Stimulated activated CD8-positive, alpha-beta memory T cell treated with anti-CD3 and anti-CD28 coated beads, Interleukin-4, amount 100 ng/mL, for 4 hours (primary cell): Measurements from ENCODE around the gene SORCS1.

Source experiments
- DNase-seq, 2 donors: peaks; one replicate each; pipeline ENCODE4 v3.0.0-alpha.2; 2020; ENCODE audit warnings: low read depth in 2 of 2, low spot score in 1 of 2

The SORCS1 gene

DNA sequence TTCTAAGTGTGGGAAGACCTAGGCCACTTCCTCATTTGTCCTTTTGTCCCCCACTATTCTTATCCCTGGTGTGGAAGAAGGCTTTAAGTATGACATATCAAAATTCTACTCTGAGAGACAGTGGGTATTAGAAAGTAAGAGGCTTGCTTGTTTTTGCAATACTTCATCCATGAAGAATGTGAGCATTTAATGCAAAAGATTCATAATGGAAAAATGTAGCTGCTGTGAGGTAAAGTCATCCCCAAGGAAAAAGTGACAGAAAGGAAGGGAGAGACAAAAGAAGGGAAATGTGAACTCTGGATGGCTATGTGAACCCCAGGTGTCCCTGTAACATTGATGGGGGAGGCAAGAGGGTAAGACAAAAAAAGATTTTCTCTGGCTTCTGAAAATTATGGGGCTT lies 607.5 kb downstream of the SORCS1 start:
- no peak for DNase-seq

DNA sequence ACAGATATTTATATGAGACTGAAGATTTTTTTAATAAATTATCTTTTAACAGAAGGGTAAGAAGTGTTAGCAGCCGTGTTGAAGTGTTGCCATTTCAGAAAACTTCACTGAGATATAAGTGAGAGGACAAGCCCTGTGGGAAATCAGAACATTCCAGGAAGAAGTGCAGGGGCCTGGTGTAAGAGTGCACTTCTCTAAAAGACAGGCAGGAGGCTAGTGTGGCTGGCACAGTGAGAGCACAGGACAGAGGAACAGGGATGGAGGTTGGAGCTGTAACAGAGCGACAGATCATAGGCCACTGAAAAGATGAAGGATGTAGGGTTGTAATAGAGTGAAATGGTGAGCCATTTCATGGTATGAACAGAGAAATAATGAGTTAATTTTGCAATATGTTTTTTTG lies 608.9 kb downstream of the SORCS1 start:
- no peak for DNase-seq

DNA sequence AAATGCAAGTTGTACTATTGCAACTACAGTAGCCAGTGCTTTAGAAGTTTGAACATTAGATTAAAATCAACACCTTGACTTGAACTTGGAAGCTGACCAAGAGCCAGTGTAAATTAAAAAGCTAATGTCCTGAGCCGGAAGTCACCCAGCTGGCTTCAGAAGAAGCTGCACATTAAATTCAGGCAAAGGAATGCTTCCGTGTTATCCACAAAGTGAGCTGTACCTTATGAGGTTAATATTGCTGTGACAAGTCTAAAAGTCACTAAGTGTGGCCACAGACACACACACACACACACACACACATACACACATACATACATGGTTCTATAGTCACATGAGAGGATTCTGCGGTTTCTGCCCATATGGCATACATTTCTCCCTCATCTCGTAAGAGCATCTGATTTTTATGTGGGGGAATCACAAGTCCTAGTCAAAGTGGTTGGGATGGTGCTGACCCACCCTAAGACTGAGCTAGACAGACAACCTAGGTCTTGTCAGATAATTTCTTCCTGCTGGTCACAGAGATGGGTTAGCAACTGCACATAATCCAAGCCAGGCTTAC lies 612.9 kb downstream of the SORCS1 start:
- DNase-seq: no peak

DNA sequence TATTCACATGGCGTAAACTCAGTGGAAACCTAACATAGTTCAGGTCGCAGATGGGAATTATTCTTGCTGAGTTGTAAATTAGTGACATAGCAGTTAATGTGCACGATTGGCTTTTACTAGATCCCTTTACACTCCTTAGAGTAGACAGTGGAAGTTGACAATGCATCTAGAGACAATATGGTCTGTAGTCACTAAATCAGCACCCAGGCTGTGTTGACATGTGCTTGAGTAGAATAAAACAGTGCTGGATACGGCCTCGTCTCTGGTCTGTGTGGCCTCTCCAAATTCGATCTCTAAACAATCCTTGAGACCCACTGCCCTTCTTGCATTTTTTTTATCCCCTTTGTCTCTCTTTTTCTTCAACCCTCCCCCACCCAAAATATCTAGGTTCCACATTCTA lies 615.7 kb downstream of the SORCS1 start:
- DNase-seq: no peak

DNA sequence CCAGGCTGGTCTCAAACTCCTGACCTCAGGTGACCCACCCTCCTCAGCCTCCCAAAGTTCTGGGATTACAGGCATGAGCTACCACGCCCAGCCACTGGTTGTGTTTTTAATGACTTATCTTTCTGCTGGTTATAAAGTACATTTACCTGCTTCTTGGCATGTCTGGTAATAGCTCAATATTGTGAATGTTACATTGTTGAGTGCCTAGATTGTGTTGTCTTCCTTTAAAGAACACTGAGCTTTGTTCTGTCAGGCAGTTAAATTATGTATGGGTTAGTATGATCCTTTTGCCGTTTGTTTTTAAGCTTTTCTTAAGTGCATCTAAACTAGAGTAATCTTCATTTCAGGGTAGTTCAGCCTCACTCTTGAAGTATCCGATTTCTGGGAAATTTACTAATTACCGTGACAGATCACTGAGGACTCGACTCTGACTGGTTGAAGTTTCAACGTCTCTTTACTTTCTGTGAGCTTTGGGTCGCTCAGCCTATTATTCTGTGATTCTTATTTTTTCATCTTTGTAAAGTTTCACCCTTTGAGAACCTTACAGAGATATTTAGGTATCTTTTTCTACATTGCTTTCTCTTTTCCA lies 617.4 kb downstream of the SORCS1 start:
- no peak for DNase-seq

DNA sequence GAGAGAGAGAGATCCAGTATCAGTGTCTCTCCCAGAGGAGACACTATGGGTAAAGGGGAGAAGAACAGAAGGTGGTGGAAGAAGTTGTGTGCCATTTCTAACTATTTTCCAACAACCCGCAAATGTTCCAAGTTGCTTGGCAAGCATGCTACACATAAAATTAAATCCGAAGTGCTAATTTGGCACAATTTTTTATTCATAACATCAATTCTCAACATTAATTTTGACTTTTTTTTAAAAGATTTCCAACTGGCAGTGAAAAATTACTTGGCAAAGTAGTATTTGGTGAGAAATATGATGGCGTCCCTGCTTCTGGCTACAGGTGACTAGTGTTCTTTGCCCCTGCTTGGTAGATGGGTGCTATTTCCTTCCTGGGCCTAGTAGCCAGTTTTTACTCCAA lies 622.0 kb downstream of the SORCS1 start:
- no peak for DNase-seq

DNA sequence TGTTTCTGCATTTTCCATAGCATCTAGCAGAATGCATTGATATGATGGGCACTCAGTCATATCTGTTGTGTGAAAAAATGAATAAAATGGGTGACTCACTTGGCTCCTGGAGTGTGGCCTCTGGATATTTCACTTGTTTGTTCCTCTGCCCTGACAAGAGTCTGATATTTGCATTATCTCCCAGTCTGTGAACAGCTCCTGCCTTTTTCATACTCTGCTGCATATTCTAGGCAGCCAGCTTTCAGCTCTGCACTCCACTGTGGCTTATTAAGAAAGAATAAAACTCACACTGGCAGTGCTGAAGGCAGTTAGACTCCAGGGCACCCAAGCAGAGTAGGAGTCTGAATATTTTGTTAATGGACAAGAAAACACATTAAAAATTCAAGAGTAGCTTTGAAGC lies 623.9 kb downstream of the SORCS1 start:
- no peak for DNase-seq

DNA sequence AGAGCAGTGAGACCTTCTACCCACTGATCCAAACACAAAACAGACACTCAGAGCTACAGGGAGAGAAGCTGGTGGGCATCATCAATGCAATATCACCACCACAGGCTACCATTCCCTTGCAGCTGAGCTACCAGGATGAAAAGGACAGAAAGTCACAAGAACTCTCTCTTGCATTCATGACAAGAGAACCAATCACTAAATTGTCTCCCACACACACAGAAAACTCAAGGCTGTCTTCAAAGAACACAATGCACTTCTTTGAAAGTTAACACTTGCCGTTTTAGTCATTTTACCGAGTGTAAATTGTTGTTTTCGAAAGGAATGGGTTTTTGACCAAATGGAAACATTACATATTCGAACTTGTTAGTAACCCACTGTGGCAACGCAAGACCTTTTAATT lies 626.6 kb downstream of the SORCS1 start:
- DNase-seq: no peak

DNA sequence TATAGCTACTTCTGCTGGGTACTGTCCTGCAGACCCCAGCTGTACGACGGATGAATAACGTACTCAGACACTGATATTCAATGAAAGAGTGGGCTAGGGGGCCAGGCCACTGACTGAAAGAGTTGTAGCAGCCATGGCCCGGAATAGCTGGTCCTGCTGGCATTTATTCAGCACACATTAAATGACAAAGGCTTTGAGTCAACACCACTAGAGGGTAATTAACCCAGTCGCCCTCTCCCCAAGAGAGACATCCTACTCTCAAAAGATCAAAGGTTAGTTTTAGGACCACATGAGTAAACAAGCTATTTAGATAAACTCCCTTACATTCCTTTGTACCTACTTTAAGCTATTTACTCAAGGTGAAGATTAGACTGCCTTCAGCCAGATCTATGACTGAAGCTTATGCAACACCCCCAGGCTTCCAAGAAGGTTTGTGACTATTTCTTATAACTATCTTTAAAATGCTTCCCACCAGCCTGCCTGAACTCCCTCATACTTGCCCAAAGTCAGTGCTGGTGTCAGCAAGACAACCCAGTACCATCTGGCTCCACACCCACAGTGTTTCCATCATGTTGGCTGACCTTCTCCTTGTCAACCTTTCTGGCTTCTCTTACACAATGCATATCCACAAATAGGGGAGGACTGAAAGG lies 629.1 kb downstream of the SORCS1 start:
- no peak for DNase-seq

DNA sequence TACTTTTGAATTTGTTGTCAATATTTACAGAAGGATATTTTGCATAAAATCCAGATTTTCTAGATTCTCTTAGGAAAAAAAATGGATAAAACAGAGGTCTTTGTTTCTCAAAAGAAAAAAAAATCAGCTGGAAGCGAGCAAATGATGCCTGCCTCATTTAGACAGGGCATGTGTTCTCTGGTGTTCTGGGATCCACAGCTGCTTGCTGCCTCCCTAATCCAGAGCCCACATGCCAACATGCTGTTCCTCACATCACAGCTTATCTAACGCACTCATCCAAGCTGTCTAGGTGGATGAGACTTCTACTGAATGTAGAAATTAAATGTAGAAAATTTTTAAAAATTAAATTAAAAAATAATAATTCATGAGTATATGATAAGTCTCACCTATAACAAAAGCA lies 630.1 kb downstream of the SORCS1 start:
- no peak for DNase-seq

DNA sequence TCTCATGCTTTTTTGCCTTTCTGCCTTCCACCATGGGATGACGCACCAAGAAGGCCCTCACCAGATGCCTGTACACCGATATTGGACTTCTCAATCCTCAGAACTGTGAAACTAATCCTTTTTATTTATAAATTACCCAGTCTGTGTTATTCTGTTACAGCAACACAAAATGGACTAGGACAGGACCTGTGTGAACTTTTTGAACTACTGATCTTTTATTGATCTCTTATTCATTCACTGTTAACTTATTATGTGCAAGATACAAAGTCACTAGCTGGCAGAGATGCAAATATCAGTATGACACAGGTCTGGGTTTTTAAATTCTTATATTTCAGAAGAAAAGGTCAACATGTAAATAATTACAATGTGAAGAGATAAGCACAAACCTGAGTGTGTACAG lies 635.8 kb downstream of the SORCS1 start:
- no peak for DNase-seq

DNA sequence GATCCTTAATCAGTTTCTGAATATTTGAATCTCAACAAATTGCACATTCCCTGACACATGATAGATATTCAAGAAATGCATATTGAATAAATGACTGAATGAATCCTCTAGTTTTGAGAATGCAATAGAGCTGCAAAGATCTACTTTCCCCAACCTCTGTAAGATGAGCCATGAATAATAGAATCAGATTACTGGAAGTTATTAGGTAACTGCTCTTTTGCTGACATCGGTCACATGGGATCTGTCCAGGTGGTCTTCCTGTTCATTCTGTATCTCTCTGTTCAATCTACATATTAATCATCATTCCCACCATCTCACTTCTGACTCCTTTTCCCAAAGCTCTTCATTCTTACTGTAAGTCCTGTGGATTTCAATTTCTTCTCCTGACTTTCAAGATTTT lies 638.7 kb downstream of the SORCS1 start:
- no peak for DNase-seq
